Gastroesophageal sphincter (tissue), 4 donors: ENCODE measurements around the gene QPRT. TPM values are rescaled to one million over a fixed set of nuclear protein-coding genes. Genes with fewer than 3 reads are reported as not detected.
A peak's percentile ranks its signal among the peaks of the same experiment; 100 is the strongest.
"Not testable (repeated sequence)": the region's sequence is repeated elsewhere in the genome, so short reads cannot be mapped to it uniquely, and the experiment has no call there.

Experiments used
- ATAC-seq: fragments of 150-250 bp; one replicate; pipeline ENCODE4 v1.9.1; 2016; ENCODE audit warnings: mild to moderate bottlenecking, moderate library complexity
- H3K27ac ChIP-seq, 4 donors: fragments of 200-600 bp; sonication (generic) in 3 of 4; 1 replicate in 3 of 4; 2 replicates in 1 of 4; pipeline ENCODE4 v1.5.1; 2016 to 2019
- H3K27me3 ChIP-seq: fragments of 200-600 bp; sonication (generic); one replicate; pipeline ENCODE4 v1.5.1; 2019
- H3K36me3 ChIP-seq, 2 donors: fragments of 200-600 bp; sonication (generic); one replicate each; pipeline ENCODE4 v1.5.1; 2019; ENCODE audit warnings: control low read depth in 1 of 2
- H3K4me1 ChIP-seq, 3 donors: fragments of 200-600 bp; sonication (generic); 1 replicate in 2 of 3; 2 replicates in 1 of 3; pipeline ENCODE4 v1.5.1; 2016 to 2019; ENCODE audit warnings: control low read depth in 2 of 3
- H3K4me3 ChIP-seq, 2 donors: fragments of 200-600 bp; sonication (generic); one replicate each; pipeline ENCODE4 v1.5.1; 2019; ENCODE audit warnings: mild to moderate bottlenecking in 1 of 2, moderate library complexity in 1 of 2
- H3K9me3 ChIP-seq, 3 donors: fragments of 200-600 bp; sonication (generic); one replicate each; pipeline ENCODE4 v1.5.1; 2017 to 2019; ENCODE audit warnings: control low read depth in 2 of 3
- CTCF ChIP-seq, 4 experiments: fragments of 200-600 bp in 2 of 4; fragments of 450-650 bp in 2 of 4; sonication (generic) in 1 of 4; IDR thresholded peaks; one replicate each; pipeline ENCODE4 v1.5.1; 2017 to 2019; ENCODE audit warnings: antibody characterized with exemption in 4 of 4, mild to moderate bottlenecking in 2 of 4, moderate library complexity in 2 of 4
- EP300 ChIP-seq: sonication (generic); formaldehyde crosslinking; IDR thresholded peaks from one replicate; pipeline ENCODE4 v1.6.1; 2017; ENCODE audit warnings: antibody characterized with exemption, mild to moderate bottlenecking
- POLR2A ChIP-seq, 2 donors: fragments of 450-650 bp; IDR thresholded peaks; one replicate each; pipeline ENCODE4 v1.6.1; 2017; ENCODE audit warnings: antibody characterized with exemption in 2 of 2, mild to moderate bottlenecking in 2 of 2, moderate library complexity in 1 of 2
- POLR2AphosphoS5 ChIP-seq: sonication (generic); formaldehyde crosslinking; IDR thresholded peaks from one replicate; pipeline ENCODE4 v1.6.1; 2017; ENCODE audit warnings: antibody characterized with exemption
- WGBS, 2 donors: methylation state at CpG; one replicate each; pipeline ENCODE4 v1.1.5; 2018; ENCODE audit warnings: low coverage in 1 of 2; 5-methylcytosine and 5-hydroxymethylcytosine counted together
- total RNA-seq, 4 donors: library from RNA; depleted of rRNA; stranded (reverse); fragments of >200 nt; gene quantifications; one replicate each; pipeline ENCODE4 v1.1.0, GENCODE V29; 2016

Gene QPRT
- total RNA-seq, 4 donors from 2014 or later: 0.62 to 6.7 (median 4.3) TPM

GRCh38 chr16:29700253-29700987 lies 21.4 kb downstream of the QPRT start:
- WGBS, 2 donors: 8 to 14% methylated on average over 9 to 10 of the region's 14 CpGs
- TF ChIP-seq CTCF (IDR thresholded peaks at IDR 0.05) (peak; percentile 85 to 95 (median 91)), POLR2A (IDR thresholded peaks at IDR 0.05) (no peak), POLR2AphosphoS5 (no peak)
- Histone ChIP-seq H3K36me3 (no peaks in the 10 kb centered on the region), H3K4me3 (no peak overlapping the region), H3K4me1 (peaks cover 0 to 5% (median 0%) of the 10 kb centered on the region in 3 donors), H3K9me3 (no peaks in the 10 kb centered on the region), H3K27ac (no peak overlapping the region), H3K27me3 (no peaks in the 10 kb centered on the region)
- peak; percentile 90 for ATAC-seq

- Histone ChIP-seq H3K4me1 (peaks cover 0 to 5% (median 0%) of the 10 kb centered on the region in 3 donors), H3K36me3 (no peaks in the 10 kb centered on the region), H3K27me3 (no peaks in the 10 kb centered on the region), H3K9me3 (no peaks in the 10 kb centered on the region), H3K4me3 (no peak overlapping the region), H3K27ac (no peak overlapping the region)
- no peak for ATAC-seq
- WGBS, 2 donors: 62 to 75% methylated on average over 4 to 5 of the region's 5 CpGs
- no peak for TF ChIP-seq POLR2A (IDR thresholded peaks at IDR 0.05)
- no peak for TF ChIP-seq POLR2AphosphoS5
- TF ChIP-seq CTCF (IDR thresholded peaks at IDR 0.05): no peak
Measured at GRCh38 chr16:29701214-29701555, 22.2 kb downstream of the QPRT start.

GRCh38 chr16:29702269-29702668 lies 23.3 kb downstream of the QPRT start:
- Histone ChIP-seq H3K27me3 (no peaks in the 10 kb centered on the region), H3K4me3 (no peak overlapping the region), H3K36me3 (no peaks in the 10 kb centered on the region), H3K9me3 (no peaks in the 10 kb centered on the region), H3K4me1 (peaks cover 0 to 5% (median 0%) of the 10 kb centered on the region in 3 donors), H3K27ac (no peak overlapping the region)
- no peak for TF ChIP-seq EP300
- no peak for TF ChIP-seq CTCF (IDR thresholded peaks at IDR 0.05)
- TF ChIP-seq POLR2AphosphoS5: no peak
- TF ChIP-seq POLR2A (IDR thresholded peaks at IDR 0.05): no peak
- no peak for ATAC-seq
- WGBS, 2 donors: 72 to 81% methylated on average over 13 of the region's 13 CpGs

- Histone ChIP-seq H3K36me3 (no peaks in the 10 kb centered on the region), H3K27me3 (no peaks in the 10 kb centered on the region), H3K27ac (no peak overlapping the region), H3K4me3 (no peak overlapping the region), H3K4me1 (peaks cover 0 to 5% (median 0%) of the 10 kb centered on the region in 3 donors), H3K9me3 (no peaks in the 10 kb centered on the region)
- WGBS, 2 donors: 54 to 59% methylated on average over 2 of the region's 2 CpGs
- ATAC-seq: no peak
- no peak for TF ChIP-seq CTCF (IDR thresholded peaks at IDR 0.05)
- TF ChIP-seq POLR2A (IDR thresholded peaks at IDR 0.05): no peak
- no peak for TF ChIP-seq EP300
- no peak for TF ChIP-seq POLR2AphosphoS5
Measured at GRCh38 chr16:29705030-29705429, 26.1 kb downstream of the QPRT start.

GRCh38 chr16:29707160-29707559 lies 28.2 kb downstream of the QPRT start:
- ATAC-seq: not testable (repeated sequence)
- WGBS, 2 donors: 100% methylated on average over 1 of the region's 1 CpG

More at GRCh38 chr16:29707160-29707559, 28.2 kb downstream of the QPRT start:
- not testable (repeated sequence) for H3K27me3 ChIP-seq, H3K36me3 ChIP-seq, H3K9me3 ChIP-seq, H3K27ac ChIP-seq, H3K4me1 ChIP-seq, H3K4me3 ChIP-seq
